Natural killer cell (primary cell): ENCODE results near the gene PLA2G4A. TPM values are rescaled to one million over a fixed set of nuclear protein-coding genes. Genes with fewer than 3 reads are reported as not detected.

Experiments
- ATAC-seq, 3 donors: fragments of 150-1000 bp in 2 of 3; fragments of 200-7000 bp in 1 of 3; cut with Tn5 transposase; 1 replicate in 1 of 3; 2 replicates in 2 of 3; pipeline ENCODE4 v1.10.0; 2021; ENCODE audit warnings: mild to moderate bottlenecking in 2 of 3, moderate library complexity in 2 of 3
- DNase-seq, 2 donors: peaks; one replicate each; pipeline versions ENCODE4 v3.0.0 to v3.0.0-alpha.2; 2013 to 2021; ENCODE audit warnings: mixed read lengths in 1 of 2
- H3K27ac ChIP-seq: one replicate; pipeline ENCODE4 v1.5.1; 2013; ENCODE audit warnings: mild to moderate bottlenecking, low read length
- H3K27me3 ChIP-seq: one replicate; pipeline ENCODE4 v1.6.1; 2013; ENCODE audit warnings: low read length; ENCODE audit not compliant: control insufficient read depth, insufficient read depth
- H3K36me3 ChIP-seq: one replicate; pipeline ENCODE4 v1.6.1; 2013; ENCODE audit warnings: low read length; ENCODE audit not compliant: control insufficient read depth, insufficient read depth
- H3K4me1 ChIP-seq: one replicate; pipeline ENCODE4 v1.6.1; 2013; ENCODE audit warnings: low read length; ENCODE audit not compliant: control insufficient read depth, insufficient read depth
- H3K4me3 ChIP-seq: one replicate; pipeline ENCODE4 v1.5.1; 2013; ENCODE audit warnings: low read length
- H3K9me3 ChIP-seq: one replicate; pipeline ENCODE4 v1.6.1; 2013; ENCODE audit warnings: low read length; ENCODE audit not compliant: control insufficient read depth, insufficient read depth
- H3K27ac Mint-ChIP-seq, 2 donors: one replicate each; pipeline ENCODE4 v1.8.0; 2022; ENCODE audit warnings: mild to moderate bottlenecking in 2 of 2, mixed read lengths in 2 of 2, moderate library complexity in 1 of 2
- H3K27me3 Mint-ChIP-seq, 2 donors: one replicate each; pipeline ENCODE4 v1.8.0; 2022; ENCODE audit warnings: low read depth in 2 of 2, mixed read lengths in 2 of 2
- H3K36me3 Mint-ChIP-seq: one replicate; pipeline ENCODE4 v1.8.0; 2022; ENCODE audit warnings: mixed read lengths
- H3K4me1 Mint-ChIP-seq, 2 donors: one replicate each; pipeline ENCODE4 v1.8.0; 2022; ENCODE audit warnings: mixed read lengths in 2 of 2
- H3K4me3 Mint-ChIP-seq: one replicate; pipeline ENCODE4 v1.8.0; 2022; ENCODE audit warnings: mild to moderate bottlenecking, moderate library complexity, mixed read lengths
- H3K9me3 Mint-ChIP-seq, 2 donors: one replicate each; pipeline ENCODE4 v1.8.0; 2022; ENCODE audit warnings: mixed read lengths in 2 of 2
- WGBS: methylation state at CpG from one replicate; pipeline ENCODE4 v1.1.7; 2013; ENCODE audit warnings: missing lambda C conversion rate; ENCODE audit not compliant: insufficient coverage; 5-methylcytosine and 5-hydroxymethylcytosine counted together
- intact Hi-C: fragments of 100-400 bp; cut with micrococcal nuclease; formaldehyde crosslinking; loops from one replicate; pipeline ENCODE4 v1.14.2; 2022
- total RNA-seq, 4 donors: library from RNA; stranded (reverse); fragments of 120-200 nt in 1 of 4; gene quantifications; one replicate each; pipeline versions ENCODE4 v1.2.3 to v1.2.4, GENCODE V29; 2013 to 2022
- TF ChIP-seq, protein P1 (sequence below): fragments of 200-600 bp; IDR thresholded peaks from one replicate; pipeline ENCODE4 v1.8.0; 2022; ENCODE audit warnings: antibody characterized with exemption

PLA2G4A gene
- total RNA-seq, 3 donors from 2014 or later (not counting 1 experiment from before 2014, with no cell fraction given): 0.33 to 1.3 (median 0.45) TPM

- Histone ChIP-seq H3K4me1 (no peaks in the 10 kb centered on the region), H3K4me3 (no peak overlapping the region), H3K27me3 (no peaks in the 10 kb centered on the region), H3K9me3 (no peaks in the 10 kb centered on the region), H3K36me3 (no peaks in the 10 kb centered on the region), H3K27ac (no peak overlapping the region)
- WGBS: 80% methylated on average over 2 of the region's 4 CpGs
- no peaks in the 10 kb centered on the region for H3K4me1 Mint-ChIP-seq
- peaks cover 0 to 5% of the 10 kb centered on the region in 2 donors for H3K9me3 Mint-ChIP-seq
- ATAC-seq (no peak), DNase-seq (no peak)
- H3K27ac Mint-ChIP-seq: no peak overlapping the region
- no peaks in the 10 kb centered on the region for H3K36me3 Mint-ChIP-seq
- no peak overlapping the region for H3K4me3 Mint-ChIP-seq
- intact Hi-C loops: no loop called here
- TF ChIP-seq, protein P1, sequence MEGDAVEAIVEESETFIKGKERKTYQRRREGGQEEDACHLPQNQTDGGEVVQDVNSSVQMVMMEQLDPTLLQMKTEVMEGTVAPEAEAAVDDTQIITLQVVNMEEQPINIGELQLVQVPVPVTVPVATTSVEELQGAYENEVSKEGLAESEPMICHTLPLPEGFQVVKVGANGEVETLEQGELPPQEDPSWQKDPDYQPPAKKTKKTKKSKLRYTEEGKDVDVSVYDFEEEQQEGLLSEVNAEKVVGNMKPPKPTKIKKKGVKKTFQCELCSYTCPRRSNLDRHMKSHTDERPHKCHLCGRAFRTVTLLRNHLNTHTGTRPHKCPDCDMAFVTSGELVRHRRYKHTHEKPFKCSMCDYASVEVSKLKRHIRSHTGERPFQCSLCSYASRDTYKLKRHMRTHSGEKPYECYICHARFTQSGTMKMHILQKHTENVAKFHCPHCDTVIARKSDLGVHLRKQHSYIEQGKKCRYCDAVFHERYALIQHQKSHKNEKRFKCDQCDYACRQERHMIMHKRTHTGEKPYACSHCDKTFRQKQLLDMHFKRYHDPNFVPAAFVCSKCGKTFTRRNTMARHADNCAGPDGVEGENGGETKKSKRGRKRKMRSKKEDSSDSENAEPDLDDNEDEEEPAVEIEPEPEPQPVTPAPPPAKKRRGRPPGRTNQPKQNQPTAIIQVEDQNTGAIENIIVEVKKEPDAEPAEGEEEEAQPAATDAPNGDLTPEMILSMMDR: no peak
- peaks cover 0 to 3% of the 10 kb centered on the region in 2 donors for H3K27me3 Mint-ChIP-seq
Measured at GRCh38 chr1:186782791-186783190, 46.0 kb upstream of the PLA2G4A start.

DNA sequence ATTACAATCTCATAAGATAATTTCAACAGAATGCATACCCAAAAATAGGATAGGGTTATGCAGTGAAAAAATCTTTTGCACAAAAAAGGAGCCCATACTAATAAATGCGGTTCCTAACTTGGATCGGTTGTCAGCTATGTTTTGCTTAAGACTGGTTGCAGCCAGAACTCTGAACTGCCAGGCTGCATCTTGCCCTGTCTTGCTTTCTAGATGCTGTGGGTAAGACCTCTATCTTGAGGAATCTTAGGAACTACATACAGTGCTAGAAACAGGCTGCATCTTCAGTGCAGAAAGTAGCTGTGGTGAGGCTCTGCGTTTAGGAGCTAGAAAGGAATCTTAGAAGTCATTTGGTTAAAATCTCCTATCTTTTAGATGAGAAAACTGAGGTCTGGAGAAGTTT, 45.6 kb upstream of the PLA2G4A start:
- ATAC-seq: no peak
- no peak for DNase-seq
- Histone ChIP-seq H3K4me1 (no peaks in the 10 kb centered on the region), H3K9me3 (no peaks in the 10 kb centered on the region), H3K4me3 (no peak overlapping the region), H3K36me3 (no peaks in the 10 kb centered on the region), H3K27me3 (no peaks in the 10 kb centered on the region), H3K27ac (no peak overlapping the region)
- 86% methylated on average over 3 of the region's 3 CpGs for WGBS
- TF ChIP-seq, protein P1: no peak
- H3K4me1 Mint-ChIP-seq: no peaks in the 10 kb centered on the region
- intact Hi-C loops: no loop called here
- peaks cover 0 to 5% of the 10 kb centered on the region in 2 donors for H3K9me3 Mint-ChIP-seq
- no peaks in the 10 kb centered on the region for H3K36me3 Mint-ChIP-seq
- H3K27ac Mint-ChIP-seq: no peak overlapping the region
- H3K27me3 Mint-ChIP-seq: peaks cover 0 to 3% of the 10 kb centered on the region in 2 donors
- no peak overlapping the region for H3K4me3 Mint-ChIP-seq

GRCh38 chr1:186785503-186785902, 43.2 kb upstream of the PLA2G4A start:
- intact Hi-C loops: no loop called here
- 83% methylated on average over 1 of the region's 2 CpGs for WGBS
- no peaks in the 10 kb centered on the region for H3K4me1 Mint-ChIP-seq
- H3K4me3 Mint-ChIP-seq: no peak overlapping the region
- H3K27ac ChIP-seq: no peak overlapping the region
- no peak overlapping the region for H3K27ac Mint-ChIP-seq
- peaks cover 0 to 3% of the 10 kb centered on the region in 2 donors for H3K27me3 Mint-ChIP-seq
- no peaks in the 10 kb centered on the region for H3K36me3 Mint-ChIP-seq
- ATAC-seq (no peak), DNase-seq (no peak)
- no peaks in the 10 kb centered on the region for H3K9me3 ChIP-seq
- no peaks in the 10 kb centered on the region for H3K27me3 ChIP-seq
- TF ChIP-seq, protein P1: no peak
- peaks cover 3 to 8% of the 10 kb centered on the region in 2 donors for H3K9me3 Mint-ChIP-seq
- no peak overlapping the region for H3K4me3 ChIP-seq
- H3K4me1 ChIP-seq: no peaks in the 10 kb centered on the region
- no peaks in the 10 kb centered on the region for H3K36me3 ChIP-seq

DNA sequence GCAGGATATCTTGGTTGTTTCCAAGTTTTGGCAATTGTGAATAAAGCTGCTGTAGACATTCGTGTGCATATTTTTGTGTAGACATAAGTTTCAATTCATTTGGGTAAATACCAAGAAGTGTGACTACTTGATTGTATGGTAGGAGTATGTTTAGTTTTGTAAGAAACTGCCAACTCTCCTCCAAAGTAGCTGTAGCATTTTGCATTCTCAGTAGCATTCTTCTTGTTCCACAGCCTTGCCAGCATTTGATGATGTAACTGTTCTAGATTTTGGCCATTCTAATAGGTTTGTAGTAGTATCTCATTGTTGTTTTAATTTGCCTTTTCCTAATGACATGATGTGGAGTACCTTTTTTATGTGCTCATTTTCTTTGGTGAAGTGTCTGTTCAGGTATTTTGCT, 38.6 kb upstream of the PLA2G4A start:
- TF ChIP-seq, protein P1: no peak
- ATAC-seq (no peak), DNase-seq (no peak)
- Histone ChIP-seq H3K27me3 (no peaks in the 10 kb centered on the region), H3K36me3 (no peaks in the 10 kb centered on the region), H3K9me3 (no peaks in the 10 kb centered on the region), H3K27ac (no peak overlapping the region), H3K4me3 (no peak overlapping the region), H3K4me1 (no peaks in the 10 kb centered on the region)
- Mint-ChIP-seq H3K27ac (no peak overlapping the region), H3K4me1 (peaks cover 0 to 7% of the 10 kb centered on the region in 2 donors), H3K27me3 (no peaks in the 10 kb centered on the region), H3K4me3 (no peak overlapping the region), H3K9me3 (peaks cover 3 to 5% of the 10 kb centered on the region in 2 donors), H3K36me3 (no peaks in the 10 kb centered on the region)
- intact Hi-C loops: no loop called here
- 92% methylated on average over 1 of the region's 1 CpG for WGBS
